Natural killer cell (primary cell): Measurements from ENCODE around the gene NKD1. TPM values are rescaled to one million over a fixed set of nuclear protein-coding genes. Genes with fewer than 3 reads are reported as not detected.

Source experiments
- ATAC-seq, 3 donors: fragments of 150-1000 bp in 2 of 3; fragments of 200-7000 bp in 1 of 3; cut with Tn5 transposase; 1 replicate in 1 of 3; 2 replicates in 2 of 3; pipeline ENCODE4 v1.10.0; 2021; ENCODE audit warnings: mild to moderate bottlenecking in 2 of 3, moderate library complexity in 2 of 3
- DNase-seq, 2 donors: peaks; one replicate each; pipeline versions ENCODE4 v3.0.0 to v3.0.0-alpha.2; 2013 to 2021; ENCODE audit warnings: mixed read lengths in 1 of 2
- H3K27ac ChIP-seq: one replicate; pipeline ENCODE4 v1.5.1; 2013; ENCODE audit warnings: mild to moderate bottlenecking, low read length
- H3K27me3 ChIP-seq: one replicate; pipeline ENCODE4 v1.6.1; 2013; ENCODE audit warnings: low read length; ENCODE audit not compliant: control insufficient read depth, insufficient read depth
- H3K36me3 ChIP-seq: one replicate; pipeline ENCODE4 v1.6.1; 2013; ENCODE audit warnings: low read length; ENCODE audit not compliant: control insufficient read depth, insufficient read depth
- H3K4me1 ChIP-seq: one replicate; pipeline ENCODE4 v1.6.1; 2013; ENCODE audit warnings: low read length; ENCODE audit not compliant: control insufficient read depth, insufficient read depth
- H3K4me3 ChIP-seq: one replicate; pipeline ENCODE4 v1.5.1; 2013; ENCODE audit warnings: low read length
- H3K9me3 ChIP-seq: one replicate; pipeline ENCODE4 v1.6.1; 2013; ENCODE audit warnings: low read length; ENCODE audit not compliant: control insufficient read depth, insufficient read depth
- H3K27ac Mint-ChIP-seq, 2 donors: one replicate each; pipeline ENCODE4 v1.8.0; 2022; ENCODE audit warnings: mild to moderate bottlenecking in 2 of 2, mixed read lengths in 2 of 2, moderate library complexity in 1 of 2
- H3K27me3 Mint-ChIP-seq, 2 donors: one replicate each; pipeline ENCODE4 v1.8.0; 2022; ENCODE audit warnings: low read depth in 2 of 2, mixed read lengths in 2 of 2
- H3K36me3 Mint-ChIP-seq: one replicate; pipeline ENCODE4 v1.8.0; 2022; ENCODE audit warnings: mixed read lengths
- H3K4me1 Mint-ChIP-seq, 2 donors: one replicate each; pipeline ENCODE4 v1.8.0; 2022; ENCODE audit warnings: mixed read lengths in 2 of 2
- H3K4me3 Mint-ChIP-seq: one replicate; pipeline ENCODE4 v1.8.0; 2022; ENCODE audit warnings: mild to moderate bottlenecking, moderate library complexity, mixed read lengths
- H3K9me3 Mint-ChIP-seq, 2 donors: one replicate each; pipeline ENCODE4 v1.8.0; 2022; ENCODE audit warnings: mixed read lengths in 2 of 2
- CTCF ChIP-seq: fragments of 200-600 bp; IDR thresholded peaks from one replicate; pipeline ENCODE4 v1.8.0; 2022; ENCODE audit warnings: antibody characterized with exemption
- WGBS: methylation state at CpG from one replicate; pipeline ENCODE4 v1.1.7; 2013; ENCODE audit warnings: missing lambda C conversion rate; ENCODE audit not compliant: insufficient coverage; 5-methylcytosine and 5-hydroxymethylcytosine counted together
- intact Hi-C: fragments of 100-400 bp; cut with micrococcal nuclease; formaldehyde crosslinking; loops from one replicate; pipeline ENCODE4 v1.14.2; 2022
- total RNA-seq, 4 donors: library from RNA; stranded (reverse); fragments of 120-200 nt in 1 of 4; gene quantifications; one replicate each; pipeline versions ENCODE4 v1.2.3 to v1.2.4, GENCODE V29; 2013 to 2022

Gene NKD1
- total RNA-seq, 3 donors from 2014 or later (not counting 1 experiment from before 2014, with no cell fraction given): 0.75 to 1.5 (median 1.0) TPM

GRCh38 chr16:50594308-50595260, 46.4 kb downstream of the NKD1 start:
- intact Hi-C loops: no loop called here
- no peak overlapping the region for H3K4me3 Mint-ChIP-seq
- Histone ChIP-seq H3K4me1 (peaks cover 10% of the 10 kb centered on the region), H3K27ac (no peak overlapping the region), H3K4me3 (no peak overlapping the region), H3K27me3 (no peaks in the 10 kb centered on the region), H3K36me3 (no peaks in the 10 kb centered on the region), H3K9me3 (no peaks in the 10 kb centered on the region)
- peaks cover 14 to 15% of the 10 kb centered on the region in 2 donors for H3K4me1 Mint-ChIP-seq
- H3K9me3 Mint-ChIP-seq: no peaks in the 10 kb centered on the region
- no peak for TF ChIP-seq CTCF
- H3K27ac Mint-ChIP-seq: no peak overlapping the region
- 85% methylated on average over 17 of the region's 17 CpGs for WGBS
- ATAC-seq (no peak), DNase-seq (no peak)
- H3K36me3 Mint-ChIP-seq: no peaks in the 10 kb centered on the region
- H3K27me3 Mint-ChIP-seq: peaks cover 0 to 3% of the 10 kb centered on the region in 2 donors

DNA sequence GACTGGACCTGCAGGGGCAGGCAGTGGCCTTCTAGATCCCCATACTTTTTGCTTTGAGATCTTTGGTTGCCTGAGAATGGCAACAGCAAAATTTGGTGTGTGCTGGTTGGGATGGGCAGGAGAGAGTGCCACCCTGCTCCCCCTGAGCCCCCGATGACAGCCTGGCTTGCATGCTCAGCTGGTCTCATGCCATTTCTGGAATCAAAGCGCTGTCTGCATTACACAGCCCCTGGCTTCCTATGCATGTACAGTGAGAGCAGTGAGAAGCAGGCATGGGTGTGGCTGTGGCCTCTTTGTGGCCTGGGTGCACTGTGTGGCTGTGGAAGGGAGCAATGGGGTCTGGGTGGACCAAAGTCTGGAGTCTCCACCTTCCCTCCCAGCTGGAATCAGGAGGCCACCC, 47.7 kb downstream of the NKD1 start:
- no peak overlapping the region for H3K27ac ChIP-seq
- no peaks in the 10 kb centered on the region for H3K9me3 Mint-ChIP-seq
- no peaks in the 10 kb centered on the region for H3K27me3 ChIP-seq
- H3K36me3 ChIP-seq: no peaks in the 10 kb centered on the region
- H3K27ac Mint-ChIP-seq: peak overlapping the region in 1 of 2 donors; percentile 48
- H3K4me1 Mint-ChIP-seq: peaks cover 6% of the 10 kb centered on the region in 2 donors
- TF ChIP-seq CTCF: no peak
- H3K9me3 ChIP-seq: no peaks in the 10 kb centered on the region
- no peak for ATAC-seq
- no peak overlapping the region for H3K4me3 ChIP-seq
- WGBS: 85% methylated on average over 2 of the region's 2 CpGs
- no peaks in the 10 kb centered on the region for H3K36me3 Mint-ChIP-seq
- DNase-seq: no peak
- H3K27me3 Mint-ChIP-seq: peaks cover 0 to 3% of the 10 kb centered on the region in 2 donors
- intact Hi-C loops: no loop called here
- no peak overlapping the region for H3K4me3 Mint-ChIP-seq
- peaks cover 7% of the 10 kb centered on the region for H3K4me1 ChIP-seq

DNA sequence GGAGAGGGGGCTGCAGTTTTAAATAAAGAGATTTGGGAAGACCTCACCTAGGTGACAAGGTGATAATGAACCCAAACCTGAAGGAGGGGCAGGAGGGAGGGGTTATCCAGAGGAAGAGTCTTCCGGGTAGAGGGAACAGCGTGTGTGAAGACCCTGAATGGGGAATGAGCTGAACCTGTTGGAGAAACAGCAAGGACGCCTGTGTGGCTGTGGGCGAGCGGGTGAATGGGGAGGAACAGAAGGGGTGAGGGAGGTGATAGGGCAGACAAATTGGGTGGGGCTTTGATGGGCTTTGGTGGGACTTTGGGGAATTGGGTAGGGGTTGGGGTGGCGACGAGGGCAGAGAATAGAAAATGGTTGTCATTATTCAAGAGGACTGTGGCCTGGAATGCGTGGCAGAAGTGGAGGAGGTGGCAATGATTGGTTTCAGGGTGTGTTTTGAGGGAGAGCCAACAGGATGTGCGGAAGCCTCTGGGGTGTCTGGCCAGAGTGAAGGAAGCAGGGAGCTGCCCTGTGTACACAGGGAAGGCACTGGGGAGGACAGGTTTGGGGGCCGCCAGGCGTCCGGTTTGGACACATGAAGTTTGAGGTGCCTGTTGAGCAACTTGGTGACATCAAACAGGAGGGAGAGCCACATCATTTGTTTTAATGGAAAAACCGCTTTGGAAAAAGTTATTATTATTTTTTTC, 48.7 kb downstream of the NKD1 start:
- Histone ChIP-seq H3K27ac (no peak overlapping the region), H3K36me3 (no peaks in the 10 kb centered on the region), H3K4me3 (no peak overlapping the region), H3K27me3 (no peaks in the 10 kb centered on the region), H3K4me1 (peaks cover 9% of the 10 kb centered on the region), H3K9me3 (no peaks in the 10 kb centered on the region)
- no peak overlapping the region for H3K4me3 Mint-ChIP-seq
- 87% methylated on average over 13 of the region's 13 CpGs for WGBS
- intact Hi-C loops: no loop called here
- no peak for TF ChIP-seq CTCF
- H3K9me3 Mint-ChIP-seq: no peaks in the 10 kb centered on the region
- H3K27ac Mint-ChIP-seq: no peak overlapping the region
- H3K27me3 Mint-ChIP-seq: peaks cover 0 to 3% of the 10 kb centered on the region in 2 donors
- H3K4me1 Mint-ChIP-seq: peaks cover 6% of the 10 kb centered on the region in 2 donors
- ATAC-seq (no peak), DNase-seq (no peak)
- H3K36me3 Mint-ChIP-seq: no peaks in the 10 kb centered on the region
